CD4-positive, alpha-beta T cell treated with Interleukin-10 for 1 hour (primary cell): ENCODE data around the gene KIF26A.
A peak's percentile ranks its signal among the peaks of the same experiment; 100 is the strongest.

Source experiments
- DNase-seq: peaks from one replicate; pipeline ENCODE4 v3.0.0-alpha.2; 2020

Gene KIF26A

DNA sequence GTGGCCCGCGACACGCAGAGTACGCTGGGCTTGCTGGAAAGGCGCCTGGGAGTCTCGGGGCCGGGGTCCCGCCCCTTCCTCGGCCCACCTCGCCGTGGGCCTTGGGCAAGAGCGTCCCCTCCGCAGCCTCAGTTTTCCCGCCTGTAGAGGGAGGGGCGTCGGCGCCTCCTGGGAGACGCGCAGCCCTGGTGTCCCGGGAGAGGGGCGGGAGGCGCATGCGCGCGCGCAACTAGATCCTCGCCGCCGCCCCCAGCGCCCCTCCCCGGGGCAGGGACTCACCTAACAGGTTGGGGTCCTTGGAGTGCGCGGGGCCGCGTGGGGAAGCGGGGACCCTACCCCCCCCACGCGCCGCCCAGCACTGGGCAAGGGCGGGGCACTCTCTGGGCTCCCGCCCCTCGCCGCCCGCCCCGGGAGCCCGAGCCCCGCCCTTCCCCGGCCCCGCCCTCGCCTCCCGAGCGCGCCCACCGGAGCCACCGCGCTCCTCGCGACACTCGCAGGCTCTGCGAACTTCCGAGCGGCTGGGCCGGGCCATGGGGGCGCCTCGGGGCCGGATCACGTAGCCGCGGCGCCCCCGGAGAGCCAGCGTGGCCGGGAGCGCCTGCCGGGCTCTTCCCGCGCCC lies at the start of gene KIF26A:
Gene KIF26A (plus strand): TSS at position 490 of the 620 bp plus-strand sequence. CDS start 136 bp downstream, outside the sequence.
- DNase-seq, result no peak

DNA sequence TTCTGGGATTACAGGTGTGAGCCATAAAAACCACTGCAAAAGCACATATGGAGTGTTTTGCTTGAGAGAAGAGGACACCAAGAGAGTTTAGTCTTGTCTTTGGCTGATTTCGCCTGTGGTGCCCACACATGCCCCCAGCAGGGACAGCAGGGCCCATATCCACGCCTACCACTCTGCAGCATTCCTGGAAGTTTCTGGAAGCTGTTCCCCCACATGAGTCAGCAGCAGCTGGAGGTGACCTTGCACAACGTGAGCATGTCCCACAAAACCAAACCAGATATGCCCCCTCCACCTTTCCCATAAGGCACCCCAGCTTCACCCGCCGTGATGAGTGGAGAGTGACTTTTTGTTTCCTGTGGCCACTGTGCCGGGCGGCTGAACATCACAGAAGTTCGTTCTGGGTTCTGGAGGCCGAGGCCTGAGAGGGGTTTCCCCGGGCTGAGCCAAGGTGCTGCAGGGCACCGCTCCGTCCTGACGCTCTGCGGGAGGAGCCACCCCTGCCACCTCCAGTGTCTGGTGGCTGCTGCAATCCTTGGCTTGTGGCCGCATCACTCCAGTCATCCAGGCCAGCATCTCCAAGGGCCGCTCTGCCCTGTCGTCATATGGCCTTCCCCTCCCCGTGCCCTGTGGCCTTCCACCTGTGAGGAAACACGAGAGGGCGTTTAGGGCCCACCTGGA lies 48.2 kb upstream of the KIF26A start:
- DNase-seq, result no peak

DNA sequence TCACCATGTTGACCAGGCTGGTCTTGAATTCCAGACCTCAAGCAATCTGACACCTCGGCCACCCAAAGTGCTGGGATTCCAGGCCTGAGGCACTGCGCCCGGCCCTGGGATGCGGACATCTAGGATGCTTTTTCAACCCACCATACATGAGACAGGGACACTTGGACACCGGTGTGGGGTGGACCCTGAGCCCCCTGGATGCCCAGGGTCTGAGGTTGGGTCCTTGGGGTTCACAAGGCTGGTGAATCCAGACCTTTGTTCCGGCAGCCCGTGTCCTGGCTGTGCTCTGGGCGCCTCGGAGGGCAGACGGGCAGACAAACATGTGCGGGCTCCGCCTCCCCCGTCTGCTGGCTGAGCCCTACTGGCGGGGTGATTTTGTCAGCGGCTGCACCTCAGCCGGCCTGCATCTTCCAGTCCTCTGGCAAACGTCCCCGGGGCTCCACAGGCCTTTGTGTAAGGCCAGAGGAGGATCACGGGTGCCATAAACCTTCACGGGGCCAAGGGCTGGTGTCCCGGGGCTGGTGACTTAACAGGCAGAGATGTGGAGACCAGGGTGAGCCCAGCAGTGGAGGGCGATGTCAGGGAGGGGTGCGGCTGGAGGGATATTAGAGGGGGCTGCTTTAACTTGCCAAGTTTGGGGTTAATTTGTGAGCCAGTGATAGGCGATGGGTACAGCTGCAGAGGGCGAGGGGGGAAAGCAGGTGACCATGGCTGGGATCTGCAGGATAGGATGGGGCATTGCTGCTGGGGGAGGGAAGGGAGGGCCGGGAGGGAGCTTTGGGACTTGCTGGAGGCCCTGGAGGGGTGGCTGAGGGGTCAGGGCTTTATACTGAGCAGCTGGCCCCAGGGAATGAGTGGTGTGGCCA lies 47.1 kb upstream of the KIF26A start:
- DNase-seq, result no peak

GRCh38 chr14:104091927-104092771 lies 46.2 kb upstream of the KIF26A start:
- DNase-seq, result no peak

- DNase-seq, result no peak
Observed at GRCh38 chr14:104092931-104093365, 45.4 kb upstream of the KIF26A start.

- peak; percentile 32 for DNase-seq
Observed at GRCh38 chr14:104093366-104094055, 44.9 kb upstream of the KIF26A start.

GRCh38 chr14:104094056-104094708 lies 44.2 kb upstream of the KIF26A start:
- no peak for DNase-seq

DNA sequence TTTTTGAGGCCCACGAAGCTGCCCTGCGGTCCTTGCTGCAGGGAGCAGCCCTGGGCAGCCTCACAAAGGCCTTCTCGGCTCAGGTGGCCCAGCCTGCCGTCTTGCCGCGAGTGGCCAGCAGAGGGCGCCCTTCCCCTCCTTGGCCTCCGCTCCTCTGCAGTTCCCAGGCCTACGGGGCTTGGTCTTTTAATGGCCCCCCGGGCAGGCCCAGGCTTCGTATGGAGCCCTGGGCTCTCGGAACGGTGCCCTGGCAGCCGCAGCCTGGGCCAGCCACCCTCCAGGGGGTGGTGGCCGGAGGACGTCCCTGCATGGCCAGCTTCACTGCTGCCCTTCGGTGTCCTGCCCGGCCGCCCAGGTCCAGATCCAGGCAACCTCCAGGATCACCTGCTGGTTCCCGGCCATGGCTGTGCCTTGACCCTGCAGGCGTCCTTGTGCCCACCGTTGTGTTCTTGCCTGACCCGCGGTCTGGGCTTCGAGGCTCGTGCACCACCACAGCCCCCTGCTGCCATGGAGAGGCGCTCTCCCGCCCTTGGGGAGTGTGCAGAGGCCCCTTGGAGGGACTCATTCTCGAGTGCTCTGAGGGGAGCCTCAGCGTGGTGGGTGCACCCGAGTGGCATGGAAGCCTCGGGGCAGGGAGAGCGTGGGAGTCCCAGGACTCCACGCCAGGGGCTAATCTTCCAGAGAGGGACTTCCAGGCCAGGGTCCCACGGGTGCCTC lies 43.5 kb upstream of the KIF26A start:
- DNase-seq, result peak; percentile 69

- DNase-seq, result no peak
Observed at GRCh38 chr14:104095426-104096310, 42.7 kb upstream of the KIF26A start.

GRCh38 chr14:104096318-104096717 lies 42.1 kb upstream of the KIF26A start:
- no peak for DNase-seq

- DNase-seq, result no peak
Observed at GRCh38 chr14:104096751-104097700, 41.4 kb upstream of the KIF26A start.

GRCh38 chr14:104098272-104099095 lies 39.9 kb upstream of the KIF26A start:
- no peak for DNase-seq

- no peak for DNase-seq
Observed at GRCh38 chr14:104099096-104100041, 39.0 kb upstream of the KIF26A start.

DNA sequence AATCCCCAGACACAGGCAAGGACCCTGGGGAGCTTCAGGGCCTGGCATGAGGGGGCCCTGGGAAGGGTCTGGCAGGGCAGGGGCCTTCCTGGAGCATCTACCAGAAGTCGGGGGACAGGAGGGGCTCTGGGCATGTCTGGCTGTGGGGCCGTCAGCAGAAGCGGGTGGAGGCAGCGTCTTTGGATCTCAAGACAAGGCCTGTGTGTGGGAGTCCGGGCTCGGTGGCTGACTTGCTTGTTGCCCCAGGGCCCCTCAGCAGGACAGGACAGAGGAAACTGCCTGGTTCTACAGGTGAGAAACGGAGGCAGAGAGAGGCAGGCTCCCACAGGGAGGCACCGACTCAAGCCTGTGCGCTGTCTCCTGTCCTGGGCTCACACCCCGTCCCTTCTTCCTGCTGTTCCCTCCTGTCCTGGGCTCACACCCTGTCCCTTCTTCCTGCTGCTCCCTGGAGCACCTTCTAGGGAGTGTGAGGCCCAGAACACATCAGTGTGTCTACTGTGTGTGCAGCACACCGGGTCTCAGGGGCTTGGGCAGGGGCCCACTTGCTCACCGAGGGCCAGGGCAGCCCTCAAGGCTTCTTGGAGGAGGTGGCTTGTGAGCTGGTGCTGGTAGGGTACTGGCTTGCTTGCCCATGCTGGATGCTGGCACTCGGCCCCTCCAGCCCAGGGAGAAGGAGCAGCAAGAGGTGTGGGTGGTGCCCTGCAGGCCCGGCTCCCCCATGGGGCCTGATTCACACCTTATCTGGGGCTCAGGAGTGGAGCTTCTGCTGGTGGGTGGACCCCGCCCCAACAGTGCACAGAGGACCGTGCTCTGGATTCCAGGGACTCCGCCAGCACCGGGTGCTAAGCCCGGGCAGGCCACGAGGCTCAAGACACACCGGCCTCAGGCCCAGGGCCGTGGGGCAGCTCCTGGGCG lies 38.0 kb upstream of the KIF26A start:
- DNase-seq, result no peak

- DNase-seq, result no peak
Observed at GRCh38 chr14:104101086-104101621, 37.2 kb upstream of the KIF26A start.
